Upper lobe of left lung (tissue), 6 donors: Measurements from ENCODE around the gene TMPRSS6. TPM values are rescaled to one million over a fixed set of nuclear protein-coding genes. Genes with fewer than 3 reads are reported as not detected.

Experiments used
- ATAC-seq, 2 donors: fragments of 200-7000 bp; cut with Tn5 transposase; one replicate each; pipeline ENCODE4 v1.9.1; 2022; ENCODE audit warnings: mild to moderate bottlenecking in 2 of 2, moderate library complexity in 2 of 2; ENCODE audit not compliant: low FRiP score in 2 of 2
- DNase-seq, 2 donors: peaks; one replicate each; pipeline ENCODE4 v3.0.0-alpha.2; 2019 to 2020
- H3K27ac ChIP-seq, 4 donors: fragments of 200-600 bp; sonication (generic); one replicate each; pipeline ENCODE4 v1.5.1; 2016 to 2019
- H3K27me3 ChIP-seq, 4 donors: fragments of 200-600 bp; sonication (generic); one replicate each; pipeline ENCODE4 v1.5.1; 2017 to 2019
- H3K36me3 ChIP-seq, 4 donors: fragments of 200-600 bp; sonication (generic); one replicate each; pipeline ENCODE4 v1.5.1; 2016 to 2019
- H3K4me1 ChIP-seq, 4 donors: fragments of 200-600 bp; sonication (generic); one replicate each; pipeline ENCODE4 v1.5.1; 2018 to 2019
- H3K4me3 ChIP-seq, 4 donors: fragments of 200-600 bp; sonication (generic); one replicate each; pipeline ENCODE4 v1.5.1; 2017 to 2019; ENCODE audit warnings: mild to moderate bottlenecking in 2 of 4, moderate library complexity in 1 of 4
- H3K9me3 ChIP-seq, 4 donors: fragments of 200-600 bp; sonication (generic); one replicate each; pipeline ENCODE4 v1.5.1; 2018 to 2019
- CTCF ChIP-seq, 6 experiments: fragments of 450-650 bp in 4 of 6; fragments of 200-600 bp in 2 of 6; sonication (generic) in 2 of 6; IDR thresholded peaks; one replicate each; pipeline ENCODE4 v1.5.1; 2016 to 2019; ENCODE audit warnings: antibody characterized with exemption in 6 of 6
- EP300 ChIP-seq, 4 donors: sonication (generic); formaldehyde crosslinking; IDR thresholded peaks; one replicate each; pipeline ENCODE4 v1.5.1; 2017; ENCODE audit warnings: antibody characterized with exemption in 4 of 4, control low read depth in 2 of 4
- POLR2A ChIP-seq, 4 donors: fragments of 450-650 bp; IDR thresholded peaks; one replicate each; pipeline ENCODE4 v1.5.1; 2016 to 2017; ENCODE audit warnings: antibody characterized with exemption in 4 of 4, mild to moderate bottlenecking in 2 of 4
- POLR2AphosphoS5 ChIP-seq, 2 donors: sonication (generic); formaldehyde crosslinking; IDR thresholded peaks; one replicate each; pipeline ENCODE4 v1.5.1; 2017; ENCODE audit warnings: antibody characterized with exemption in 2 of 2
- WGBS, 2 donors: methylation state at CpG; one replicate each; pipeline ENCODE4 v1.1.5; 2017 to 2018; 5-methylcytosine and 5-hydroxymethylcytosine counted together
- total RNA-seq, 6 donors: library from RNA; depleted of rRNA in 4 of 6; stranded (reverse); fragments of >200 nt in 4 of 6; gene quantifications; one replicate each; pipeline versions ENCODE4 v1.1.0 to v1.2.1, GENCODE V29; 2016 to 2021
- donor health status: DM: no; HTN: no; CAD: no; lungs with moderate emphysema.
- donor health status: DM: no; HTN: yes; CAD: no; lungs with severe emphysema.

The TMPRSS6 gene
- total RNA-seq, 6 donors from 2014 or later: 0.47 to 8.2 (median 2.0) TPM

- TF ChIP-seq POLR2A (IDR thresholded peaks at IDR 0.05): no peak
- TF ChIP-seq POLR2AphosphoS5 (IDR thresholded peaks at IDR 0.05): no peak
- TF ChIP-seq EP300 (IDR thresholded peaks at IDR 0.05): no peak
- TF ChIP-seq CTCF (IDR thresholded peaks at IDR 0.05): no peak
- Histone ChIP-seq H3K36me3 (no peaks in the 10 kb centered on the region), H3K27ac (no peak overlapping the region), H3K27me3 (no peaks in the 10 kb centered on the region), H3K4me3 (no peak overlapping the region), H3K9me3 (no peaks in the 10 kb centered on the region), H3K4me1 (peaks cover 3 to 23% (median 19%) of the 10 kb centered on the region in 4 donors)
- ATAC-seq (no peak), DNase-seq (no peak)
- 73 to 87% methylated on average over 2 of the region's 2 CpGs for WGBS, 2 donors
These were observed 60.3 kb downstream of the TMPRSS6 start for GRCh38 chr22:37049224-37049623.

DNA sequence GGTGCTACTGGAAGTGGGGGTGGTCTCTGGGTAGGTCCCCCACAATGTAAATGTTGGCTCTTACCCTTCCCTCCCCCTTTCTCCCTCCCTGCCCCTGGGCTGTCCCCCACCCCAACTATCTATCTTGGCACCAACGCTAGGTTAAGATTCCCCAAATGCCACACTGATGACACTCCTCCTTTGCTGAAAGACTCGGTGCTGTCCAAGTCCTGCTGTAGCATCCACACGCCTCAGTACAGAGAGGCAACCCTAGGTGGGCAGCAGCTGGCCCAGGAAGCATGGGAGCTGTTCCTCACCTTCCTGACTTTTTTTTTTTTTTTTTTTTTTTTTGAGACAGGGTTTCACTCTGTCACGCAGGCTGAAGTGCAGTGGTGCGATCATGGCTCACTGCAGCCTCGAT is 61.4 kb downstream of the TMPRSS6 start:
- DNase-seq (no peak), ATAC-seq (no peak)
- Histone ChIP-seq H3K4me1 (peaks cover 3 to 34% (median 24%) of the 10 kb centered on the region in 4 donors), H3K36me3 (no peaks in the 10 kb centered on the region), H3K4me3 (no peak overlapping the region), H3K27ac (no peak overlapping the region), H3K9me3 (no peaks in the 10 kb centered on the region), H3K27me3 (no peaks in the 10 kb centered on the region)
- 81 to 88% methylated on average over 6 of the region's 6 CpGs for WGBS, 2 donors
- TF ChIP-seq CTCF (IDR thresholded peaks at IDR 0.05) (no peak), POLR2AphosphoS5 (IDR thresholded peaks at IDR 0.05) (no peak), EP300 (IDR thresholded peaks at IDR 0.05) (no peak), POLR2A (IDR thresholded peaks at IDR 0.05) (no peak)

- Histone ChIP-seq H3K4me3 (no peak overlapping the region), H3K9me3 (no peaks in the 10 kb centered on the region), H3K27me3 (no peaks in the 10 kb centered on the region), H3K4me1 (peaks cover 3 to 26% (median 17%) of the 10 kb centered on the region in 4 donors), H3K27ac (no peak overlapping the region), H3K36me3 (no peaks in the 10 kb centered on the region)
- TF ChIP-seq CTCF (IDR thresholded peaks at IDR 0.05) (no peak), POLR2A (IDR thresholded peaks at IDR 0.05) (no peak), EP300 (IDR thresholded peaks at IDR 0.05) (no peak), POLR2AphosphoS5 (IDR thresholded peaks at IDR 0.05) (no peak)
- WGBS, 2 donors: 89 to 93% methylated on average over 4 to 7 of the region's 7 CpGs
- DNase-seq (no peak), ATAC-seq (no peak)
These were observed 62.5 kb downstream of the TMPRSS6 start for GRCh38 chr22:37047006-37047405.

- no peak for TF ChIP-seq POLR2A (IDR thresholded peaks at IDR 0.05)
- TF ChIP-seq POLR2AphosphoS5 (IDR thresholded peaks at IDR 0.05): no peak
- TF ChIP-seq CTCF (IDR thresholded peaks at IDR 0.05): no peak
- no peak for TF ChIP-seq EP300 (IDR thresholded peaks at IDR 0.05)
- Histone ChIP-seq H3K9me3 (no peaks in the 10 kb centered on the region), H3K27ac (no peak overlapping the region), H3K36me3 (no peaks in the 10 kb centered on the region), H3K4me3 (no peak overlapping the region), H3K27me3 (no peaks in the 10 kb centered on the region), H3K4me1 (peaks cover 3 to 22% (median 14%) of the 10 kb centered on the region in 4 donors)
- WGBS, 2 donors: 100% methylated on average over 6 of the region's 6 CpGs; no CpG with 5 or more reads in 1 of the 2 donors
- ATAC-seq (no peak), DNase-seq (no peak)
These were observed 62.9 kb downstream of the TMPRSS6 start for GRCh38 chr22:37046589-37046988.

DNA sequence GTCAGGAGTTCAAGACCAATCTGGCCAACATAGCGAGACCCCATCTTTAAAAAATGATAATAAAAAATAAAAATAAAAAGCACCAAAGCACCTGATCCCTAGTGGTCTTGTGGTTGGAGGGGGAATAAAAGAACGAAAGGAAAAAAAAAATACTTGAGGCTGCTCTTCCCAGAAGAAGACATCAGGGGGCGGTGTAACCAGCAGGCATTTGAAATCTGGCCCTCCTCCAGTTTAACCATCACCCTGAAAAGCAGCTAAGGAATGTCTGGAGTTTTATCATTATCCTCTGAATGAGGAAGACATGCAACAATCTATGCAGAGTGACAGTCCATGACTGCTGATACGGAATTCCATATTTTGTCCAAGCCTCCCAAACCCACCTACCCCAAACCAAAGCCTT is 63.6 kb downstream of the TMPRSS6 start:
- Histone ChIP-seq H3K27me3 (no peaks in the 10 kb centered on the region), H3K9me3 (no peaks in the 10 kb centered on the region), H3K27ac (no peak overlapping the region), H3K4me1 (peaks cover 0 to 17% (median 11%) of the 10 kb centered on the region in 4 donors), H3K4me3 (no peak overlapping the region), H3K36me3 (no peaks in the 10 kb centered on the region)
- DNase-seq (no peak), ATAC-seq (no peak)
- TF ChIP-seq POLR2AphosphoS5 (IDR thresholded peaks at IDR 0.05) (no peak), POLR2A (IDR thresholded peaks at IDR 0.05) (no peak), CTCF (IDR thresholded peaks at IDR 0.05) (peak in 3 of 6 experiments; percentile 13 to 24 (median 14))
- 43 to 44% methylated on average over 4 of the region's 4 CpGs for WGBS, 2 donors
